ENCODE results near the gene PRKAG1. TPM values are rescaled to one million over a fixed set of nuclear protein-coding genes. Genes with fewer than 3 reads are reported as not detected.

Gene PRKAG1
- total and polyA plus RNA-seq, 10 of the 15 experiments (the other 5 are each of a cell fraction or from before 2014, with no cell fraction given): 44.5 to 91.6 (median 60.9) TPM

GRCh38 chr12:48972952-48973483, 45.6 kb downstream of the PRKAG1 start:
- Histone ChIP-seq H3K9me3 (replicated peaks; ENCODE audit: control insufficient read depth, insufficient read depth, low read length) (no peaks in the 10 kb centered on the region), H2AFZ (ENCODE audit: control insufficient read depth, low read depth, low read length) (no peak overlapping the region), H3K27me3 (replicated peaks in 1 of 2; ENCODE audit: control insufficient read depth in 2 of 2, insufficient read depth in 2 of 2, low read length in 1 of 2) (peaks cover 19 to 30% of the 10 kb centered on the region in 2 experiments), H3K4me3 (no peak overlapping the region), H3K4me1 (ENCODE audit: control insufficient read depth, insufficient read depth, low read length) (peaks cover 48% of the 10 kb centered on the region), H3K27ac (ENCODE audit: control insufficient read depth, insufficient read depth) (no peak overlapping the region), H4K20me1 (ENCODE audit: control insufficient read depth, insufficient read depth) (no peaks in the 10 kb centered on the region), H3K36me3 (ENCODE audit: control insufficient read depth in 2 of 2, insufficient read depth in 2 of 2, low read length in 1 of 2) (no peaks in the 10 kb centered on the region), H3K9ac (ENCODE audit: control insufficient read depth, insufficient read depth, low read length) (no peak overlapping the region), H3K4me2 (ENCODE audit: control insufficient read depth, insufficient read depth) (no peak overlapping the region), H3K79me2 (ENCODE audit: control insufficient read depth, insufficient read depth, low read length) (no peaks in the 10 kb centered on the region)
- in situ Hi-C loops (cut with MboI): no loop called here
- POLR2A ChIA-PET: no interaction called here
- no peak for TF ChIP-seq JUNB (IDR thresholded peaks at IDR 0.05)
- TF ChIP-seq MYB (IDR thresholded peaks at IDR 0.05; ENCODE audit: borderline replicate concordance, low read depth, low read length): no peak
- TF ChIP-seq ZNF687 (IDR thresholded peaks at IDR 0.05): no peak
- TF ChIP-seq ZBED1 (IDR thresholded peaks at IDR 0.05; ENCODE audit: borderline replicate concordance): no peak
- TF ChIP-seq HDAC6 (IDR thresholded peaks at IDR 0.05; ENCODE audit: unreplicated experiment): no peak
- TF ChIP-seq, protein P1, sequence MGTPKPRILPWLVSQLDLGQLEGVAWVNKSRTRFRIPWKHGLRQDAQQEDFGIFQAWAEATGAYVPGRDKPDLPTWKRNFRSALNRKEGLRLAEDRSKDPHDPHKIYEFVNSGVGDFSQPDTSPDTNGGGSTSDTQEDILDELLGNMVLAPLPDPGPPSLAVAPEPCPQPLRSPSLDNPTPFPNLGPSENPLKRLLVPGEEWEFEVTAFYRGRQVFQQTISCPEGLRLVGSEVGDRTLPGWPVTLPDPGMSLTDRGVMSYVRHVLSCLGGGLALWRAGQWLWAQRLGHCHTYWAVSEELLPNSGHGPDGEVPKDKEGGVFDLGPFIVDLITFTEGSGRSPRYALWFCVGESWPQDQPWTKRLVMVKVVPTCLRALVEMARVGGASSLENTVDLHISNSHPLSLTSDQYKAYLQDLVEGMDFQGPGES (IDR thresholded peaks at IDR 0.05): no peak
- 0% methylated on average over 3 of the region's 3 CpGs for WGBS (ENCODE audit: insufficient coverage, insufficient replicate concordance, low lambda C conversion rate, missing lambda C conversion rate)
- RAD21 ChIA-PET (ENCODE audit: unreplicated experiment): interaction anchor here (1.3 to 2.4 kb wide), 3 partner anchors 15 to 120 kb away, joined by 4 to 10 read pairs (median 6); no protein-coding TSS in a partner anchor
- CTCF ChIA-PET: interaction anchor here (0.7 to 7.1 kb wide), 11 partner anchors 9 to 157 kb away, joined by 3 to 65 read pairs (median 4); partner anchors contain the start of gene ARF3
- DNase-seq (ENCODE audit: low read depth, low spot score) (no peak), FAIRE-seq (no peak), ATAC-seq (no peak)
- intact Hi-C loops (cut with micrococcal nuclease; ENCODE audit: unreplicated experiment): no loop called here
- no TSS peak for BruUV-seq (replicated peaks)
- SMC1A ChIA-PET (ENCODE audit: uncharacterized antibody, unreplicated experiment): interaction anchor here (1.3 to 1.6 kb wide), 2 partner anchors 15 to 16 kb away, joined by 4 read pairs; partner anchors contain the start of gene ARF3

All from GM12878 (cell line).